Glomerular endothelial cell (primary cell): ENCODE results near the gene KLRK1. TPM values are rescaled to one million over a fixed set of nuclear protein-coding genes. Genes with fewer than 3 reads are reported as not detected.
A peak's percentile ranks its signal among the peaks of the same experiment; 100 is the strongest.
"Not testable (repeated sequence)": the region's sequence is repeated elsewhere in the genome, so short reads cannot be mapped to it uniquely, and the experiment has no call there.

Experiments used
- DNase-seq: peaks from one replicate; pipeline ENCODE4 v3.0.0-alpha.2; 2011; ENCODE audit warnings: low read depth, low spot score; ENCODE audit errors: extremely low read depth
- total RNA-seq: library from RNA; depleted of rRNA; stranded (reverse); fragments of >200 nt; gene quantifications from 2 replicates; pipeline ENCODE4 v1.2.3, GENCODE V29; 2015

Gene KLRK1
- total RNA-seq, 1 donor from 2014 or later: not detected

GRCh38 chr12:10363658-10363913, 26.3 kb downstream of the KLRK1 start:
- no peak for DNase-seq

- no peak for DNase-seq
These were observed 26.8 kb downstream of the KLRK1 start for GRCh38 chr12:10362828-10363657.

GRCh38 chr12:10362325-10362724, 27.5 kb downstream of the KLRK1 start:
- DNase-seq: no peak

GRCh38 chr12:10361622-10362021, 28.2 kb downstream of the KLRK1 start:
- DNase-seq: no peak

- no peak for DNase-seq
These were observed 28.8 kb downstream of the KLRK1 start for GRCh38 chr12:10361084-10361483.

- DNase-seq: no peak
These were observed 30.9 kb downstream of the KLRK1 start for GRCh38 chr12:10358969-10359368.

- no peak for DNase-seq
These were observed 31.7 kb downstream of the KLRK1 start for GRCh38 chr12:10358131-10358530.

- DNase-seq: no peak
These were observed 35.3 kb downstream of the KLRK1 start for GRCh38 chr12:10354502-10354901.

- DNase-seq: no peak
These were observed 35.8 kb downstream of the KLRK1 start for GRCh38 chr12:10354071-10354470.

- not testable (repeated sequence) for DNase-seq
These were observed 38.4 kb downstream of the KLRK1 start for GRCh38 chr12:10351457-10351856.

- DNase-seq: no peak
These were observed 47.8 kb downstream of the KLRK1 start for GRCh38 chr12:10341892-10342509.

GRCh38 chr12:10340946-10341345, 48.9 kb downstream of the KLRK1 start:
- DNase-seq: not testable (repeated sequence)

- DNase-seq: no peak
These were observed 50.6 kb downstream of the KLRK1 start for GRCh38 chr12:10339053-10339840.

- DNase-seq: not testable (repeated sequence)
These were observed 51.4 kb downstream of the KLRK1 start for GRCh38 chr12:10338470-10338869.

- not testable (repeated sequence) for DNase-seq
These were observed 53.6 kb downstream of the KLRK1 start for GRCh38 chr12:10336196-10336595.

- DNase-seq: peak; percentile 56
These were observed 58.1 kb downstream of the KLRK1 start for GRCh38 chr12:10331642-10332239.

GRCh38 chr12:10328691-10329090, 61.1 kb downstream of the KLRK1 start:
- not testable (repeated sequence) for DNase-seq
